WI38 (cell line): ENCODE measurements around the gene C10orf95.
"Not testable (repeated sequence)": the region's sequence is repeated elsewhere in the genome, so short reads cannot be mapped to it uniquely, and the experiment has no call there.

ENCODE experiments used
- H3K4me3 ChIP-seq: 2 replicates; pipeline ENCODE4 v1.5.1; 2011; ENCODE audit warnings: low read depth, mild to moderate bottlenecking, control low read depth, low read length
- TF ChIP-seq, protein P1 (sequence below): IDR thresholded peaks from 2 replicates; pipeline ENCODE4 v1.5.1; 2012; ENCODE audit warnings: low read depth, mild to moderate bottlenecking, control low read depth, low read length

C10orf95 gene

DNA sequence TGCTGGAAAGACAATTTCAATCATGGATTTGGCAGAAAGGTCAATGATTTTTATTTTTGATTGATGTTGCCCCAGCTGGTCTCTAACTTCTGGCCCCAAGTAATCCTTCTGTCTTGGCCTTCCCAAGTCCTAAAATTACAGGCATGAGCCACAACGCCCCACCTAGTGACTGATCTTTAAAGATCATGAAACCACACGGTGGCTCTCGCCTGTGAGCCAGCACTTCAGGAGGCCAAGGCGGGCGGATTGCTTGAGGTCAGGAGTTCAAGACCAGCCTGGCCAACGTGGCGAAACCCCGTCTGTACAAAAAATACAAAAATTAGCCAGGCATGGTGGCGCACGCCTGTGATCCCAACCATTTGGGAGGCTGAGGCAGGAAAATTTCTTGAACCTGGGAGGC, 12.6 kb upstream of the C10orf95 start:
- TF ChIP-seq, protein P1, sequence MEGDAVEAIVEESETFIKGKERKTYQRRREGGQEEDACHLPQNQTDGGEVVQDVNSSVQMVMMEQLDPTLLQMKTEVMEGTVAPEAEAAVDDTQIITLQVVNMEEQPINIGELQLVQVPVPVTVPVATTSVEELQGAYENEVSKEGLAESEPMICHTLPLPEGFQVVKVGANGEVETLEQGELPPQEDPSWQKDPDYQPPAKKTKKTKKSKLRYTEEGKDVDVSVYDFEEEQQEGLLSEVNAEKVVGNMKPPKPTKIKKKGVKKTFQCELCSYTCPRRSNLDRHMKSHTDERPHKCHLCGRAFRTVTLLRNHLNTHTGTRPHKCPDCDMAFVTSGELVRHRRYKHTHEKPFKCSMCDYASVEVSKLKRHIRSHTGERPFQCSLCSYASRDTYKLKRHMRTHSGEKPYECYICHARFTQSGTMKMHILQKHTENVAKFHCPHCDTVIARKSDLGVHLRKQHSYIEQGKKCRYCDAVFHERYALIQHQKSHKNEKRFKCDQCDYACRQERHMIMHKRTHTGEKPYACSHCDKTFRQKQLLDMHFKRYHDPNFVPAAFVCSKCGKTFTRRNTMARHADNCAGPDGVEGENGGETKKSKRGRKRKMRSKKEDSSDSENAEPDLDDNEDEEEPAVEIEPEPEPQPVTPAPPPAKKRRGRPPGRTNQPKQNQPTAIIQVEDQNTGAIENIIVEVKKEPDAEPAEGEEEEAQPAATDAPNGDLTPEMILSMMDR: no peak
- H3K4me3 ChIP-seq: no peak overlapping the region

DNA sequence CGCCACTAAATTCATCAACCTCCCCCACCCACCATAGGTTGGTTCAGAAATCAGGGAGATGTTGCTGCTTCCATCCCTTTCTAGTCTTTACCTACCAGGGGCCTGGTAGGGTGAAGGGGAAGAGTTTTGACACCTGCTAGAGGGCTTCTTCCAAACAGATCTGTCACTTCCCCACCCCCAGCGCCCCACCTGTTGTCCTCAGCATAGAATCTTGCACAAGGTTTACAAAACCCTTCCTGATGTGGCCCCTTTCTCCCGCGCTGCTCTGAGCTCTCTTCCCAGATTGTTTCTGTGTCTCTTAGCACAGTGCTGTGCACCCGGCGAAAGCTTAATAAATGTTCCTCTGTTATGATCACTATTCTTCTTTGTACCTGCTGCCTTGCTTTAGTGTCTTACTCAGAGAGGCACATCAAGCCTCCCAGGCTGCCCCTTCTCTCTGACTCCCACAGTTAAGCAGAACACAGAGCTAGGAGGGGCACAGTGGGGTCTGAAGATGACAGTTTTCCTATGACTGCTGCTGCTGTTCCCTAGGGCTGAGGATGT, 11.2 kb upstream of the C10orf95 start:
- no peak overlapping the region for H3K4me3 ChIP-seq
- TF ChIP-seq, protein P1: no peak

DNA sequence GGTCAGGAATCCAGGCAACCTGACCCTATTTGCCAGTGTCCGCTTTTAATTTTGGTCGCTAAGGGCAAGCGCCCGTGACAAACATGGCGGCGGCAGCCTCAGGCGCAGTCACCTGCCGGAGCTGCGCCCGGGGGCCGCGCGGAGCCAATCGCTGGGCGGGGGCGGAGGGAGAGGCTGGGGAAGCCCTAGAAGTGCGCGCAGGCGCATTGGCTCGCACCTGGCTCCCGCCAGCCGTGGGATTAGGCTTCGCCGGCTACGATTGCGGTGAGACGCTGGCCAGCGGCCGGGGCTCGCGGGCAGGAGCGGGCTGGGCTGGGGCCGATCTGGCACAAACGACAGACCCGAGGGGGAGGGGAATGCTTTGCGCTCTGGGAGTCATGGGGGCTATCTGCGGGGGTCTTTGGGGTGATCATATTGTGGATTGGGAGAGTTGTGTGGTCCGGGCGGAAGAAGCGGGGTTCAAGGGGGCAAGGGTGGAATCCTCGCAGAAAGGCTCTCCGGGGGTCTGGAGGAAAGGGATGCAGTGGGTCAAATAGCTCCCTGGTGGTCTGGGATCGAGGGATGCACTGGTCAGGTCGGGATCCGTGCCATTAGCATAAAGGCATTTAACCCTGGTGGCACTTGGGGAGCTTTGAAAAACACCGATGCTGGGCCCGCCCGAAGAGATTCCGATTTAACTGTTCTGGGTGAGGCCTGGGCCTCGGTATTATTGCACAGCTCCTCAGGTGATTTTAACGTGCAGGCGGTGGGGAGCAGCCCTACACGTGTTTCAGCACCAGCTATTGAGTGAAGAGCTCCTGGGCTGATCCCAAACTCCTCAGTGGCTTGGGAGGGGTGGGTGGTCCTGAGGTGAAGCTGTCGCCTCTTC, 10.1 kb upstream of the C10orf95 start:
- peak overlapping the region; percentile 53 for H3K4me3 ChIP-seq
- TF ChIP-seq, protein P1: no peak

DNA sequence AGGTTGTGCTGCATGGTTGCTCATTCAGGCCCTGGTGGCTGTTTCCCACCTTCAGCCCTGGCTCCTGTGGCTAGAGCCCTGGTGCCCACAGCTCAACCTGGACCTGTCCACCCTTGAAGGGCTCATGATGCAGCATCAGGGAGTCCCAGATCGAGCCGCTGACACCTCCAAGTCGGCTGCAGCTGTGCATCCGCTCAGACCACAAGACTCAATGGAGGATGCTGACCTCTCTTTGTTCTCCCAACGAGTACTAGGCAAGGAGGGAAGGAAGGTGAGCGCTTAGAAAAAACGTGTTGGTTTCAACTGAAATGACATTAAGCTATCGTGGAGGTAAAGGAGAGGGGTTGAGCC, 9.5 kb upstream of the C10orf95 start:
- H3K4me3 ChIP-seq: peak overlapping the region; percentile 53

DNA sequence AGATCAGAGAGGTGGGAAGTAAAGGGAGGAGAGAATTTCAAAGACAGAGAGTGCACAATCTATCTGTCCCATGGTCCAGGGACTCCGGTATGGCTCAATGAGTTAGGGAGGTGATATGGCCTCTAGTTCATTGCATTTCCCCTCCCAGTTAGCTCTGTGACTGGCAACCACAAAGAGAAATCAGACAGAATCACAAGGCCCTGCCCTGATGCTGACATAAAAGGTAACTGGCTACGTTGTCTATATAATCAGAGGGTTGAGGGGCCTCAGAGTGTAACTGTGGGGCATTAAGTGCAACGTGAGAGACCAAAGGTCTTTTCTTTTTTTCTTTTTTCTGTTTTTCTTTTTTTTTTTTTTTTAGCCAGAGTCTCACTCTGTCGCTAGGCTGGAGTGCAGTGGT, 7.3 kb upstream of the C10orf95 start:
- TF ChIP-seq, protein P1: no peak
- H3K4me3 ChIP-seq: no peak overlapping the region

More for the DNA sequence above, 9.5 kb upstream of the C10orf95 start:
- TF ChIP-seq, protein P1: no peak

DNA sequence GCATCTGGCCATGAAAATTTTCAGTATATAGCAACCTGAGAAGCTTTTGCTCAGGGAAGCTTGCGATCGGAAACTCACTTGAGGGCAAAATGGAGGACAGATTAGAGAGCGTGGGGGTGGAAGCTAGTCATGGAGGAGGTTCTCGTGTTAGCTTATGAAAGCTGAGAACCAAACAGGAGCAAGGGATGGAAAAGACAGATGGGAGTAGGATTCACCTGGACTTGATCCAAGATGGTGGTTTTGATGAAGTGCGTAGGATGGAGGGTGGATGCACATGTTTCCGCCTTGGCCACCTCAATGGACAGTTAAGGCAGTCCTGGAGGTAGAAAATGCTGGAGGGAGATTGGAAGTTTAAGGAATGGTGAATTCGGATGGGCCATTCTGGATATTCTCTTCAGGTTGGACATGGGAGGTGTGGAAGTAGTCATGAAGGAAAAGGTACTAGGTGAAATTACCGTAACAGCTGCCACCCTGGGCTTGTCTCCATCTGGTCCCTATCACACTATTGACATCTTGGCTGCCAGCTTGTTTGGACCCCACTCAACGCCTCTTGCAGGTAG, 6.3 kb upstream of the C10orf95 start:
- TF ChIP-seq, protein P1: no peak

DNA sequence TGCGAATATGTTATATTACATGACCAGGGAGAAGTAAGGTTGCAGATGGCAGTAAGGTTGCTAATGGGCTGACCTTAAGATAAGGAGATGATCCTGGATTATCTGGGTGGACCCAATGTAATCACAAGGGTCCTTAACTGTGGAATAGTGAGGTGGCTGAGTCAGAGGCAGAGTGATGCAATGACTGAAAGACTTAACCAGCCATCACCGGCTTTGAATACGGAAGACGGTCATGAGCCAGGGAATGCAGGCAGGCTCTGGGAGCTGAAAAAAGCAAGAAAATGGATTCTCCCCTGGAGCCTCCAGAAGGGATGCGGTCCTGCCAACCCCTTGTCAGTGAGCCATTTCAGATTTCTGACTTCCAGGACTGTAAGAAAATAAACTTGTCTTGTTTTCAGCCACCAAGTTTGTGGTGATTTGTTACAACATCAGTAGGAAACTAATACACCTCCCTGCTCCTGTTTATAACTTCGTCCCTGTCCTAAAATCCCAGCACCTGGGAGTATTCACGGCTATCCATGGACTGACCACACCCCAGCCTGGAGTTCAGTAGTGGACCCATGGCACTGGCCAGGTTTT, 4.6 kb upstream of the C10orf95 start:
- H3K4me3 ChIP-seq: no peak overlapping the region
- TF ChIP-seq, protein P1: no peak

More for the DNA sequence above, 6.3 kb upstream of the C10orf95 start:
- no peak overlapping the region for H3K4me3 ChIP-seq

DNA sequence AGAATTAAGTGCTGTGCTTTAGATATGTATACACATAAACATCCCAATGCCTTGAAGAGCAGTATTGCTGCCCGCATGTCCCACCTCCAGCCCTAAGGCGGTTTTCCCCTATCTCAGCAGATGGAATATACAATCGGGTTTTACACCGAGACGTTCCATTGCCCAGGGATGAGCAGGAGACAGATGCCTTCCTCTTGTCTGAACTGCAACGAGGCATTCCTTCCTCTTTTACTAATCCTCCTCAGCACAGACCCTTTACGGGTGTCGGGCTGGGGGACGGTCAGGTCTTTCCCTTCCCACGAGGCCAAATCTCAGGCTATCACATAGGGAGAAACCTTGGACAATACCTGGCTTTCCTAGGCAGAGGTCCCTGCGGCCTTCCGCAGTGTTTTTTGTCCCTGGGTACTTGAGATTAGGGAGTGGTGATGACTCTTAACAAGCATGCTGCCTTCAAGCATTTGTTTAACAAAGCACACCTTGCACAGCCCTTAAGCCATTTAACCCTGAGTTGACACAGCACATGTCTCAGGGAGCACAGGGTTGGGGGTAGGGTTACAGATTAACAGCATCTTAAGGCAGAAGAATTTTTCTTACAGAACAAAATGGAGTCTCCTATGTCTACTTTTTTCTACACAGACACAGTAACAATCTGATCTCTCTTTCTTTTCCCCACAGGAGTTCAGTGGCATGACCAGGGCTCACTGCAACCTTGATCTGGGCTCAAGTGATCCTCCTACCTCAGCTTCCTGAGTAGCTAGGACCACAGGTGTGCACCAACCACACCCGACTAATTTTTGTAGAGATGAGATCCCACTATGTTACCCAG, 3.5 kb upstream of the C10orf95 start:
- H3K4me3 ChIP-seq: not testable (repeated sequence)
